Uterus (tissue), 2 donors: ENCODE results near the gene TCF4.

Experiments used
- CTCF ChIP-seq, 4 experiments: fragments of 200-600 bp in 2 of 4; fragments of 450-650 bp in 2 of 4; sonication (generic) in 2 of 4; IDR thresholded peaks; one replicate each; pipeline ENCODE4 v1.5.1; 2016 to 2019; ENCODE audit warnings: antibody characterized with exemption in 4 of 4, mild to moderate bottlenecking in 2 of 4, moderate library complexity in 1 of 4
- POLR2A ChIP-seq, 2 donors: fragments of 450-650 bp; IDR thresholded peaks; one replicate each; pipeline ENCODE4 v1.6.1; 2016; ENCODE audit warnings: antibody characterized with exemption in 2 of 2, mild to moderate bottlenecking in 1 of 2, moderate library complexity in 1 of 2

GRCh38 chr18:55360061-55360460, 227.9 kb downstream of the TCF4 start:
- no peak for TF ChIP-seq POLR2A (IDR thresholded peaks at IDR 0.05)
- no peak for TF ChIP-seq CTCF (IDR thresholded peaks at IDR 0.05)
